ENCODE results near the gene ATP8B4. TPM values are rescaled to one million over a fixed set of nuclear protein-coding genes. Genes with fewer than 3 reads are reported as not detected.
"Not testable (repeated sequence)": the region's sequence is repeated elsewhere in the genome, so short reads cannot be mapped to it uniquely, and the experiment has no call there.

The ATP8B4 gene
- total RNA-seq, 1 donor from 2014 or later = 9.8 TPM

- Histone ChIP-seq H3K27ac (no peak overlapping the region), H3K27me3 (no peaks in the 10 kb centered on the region), H3K9me3 (no peaks in the 10 kb centered on the region), H3K4me1 (no peaks in the 10 kb centered on the region), H3K4me3 (no peak overlapping the region), H3K36me3 (no peaks in the 10 kb centered on the region)
- TF ChIP-seq POLR2A (IDR thresholded peaks at IDR 0.05) (no peak), POLR2AphosphoS5 (IDR thresholded peaks at IDR 0.05; ENCODE audit: insufficient read depth in 1 of 2, low read depth in 1 of 2) (no peak), CTCF (IDR thresholded peaks at IDR 0.05) (no peak)
- intact Hi-C loops (cut with DNase I) = no loop called here
- no peak for DNase-seq (ENCODE audit: extremely low spot score in 2 of 2)
These were observed 140.9 kb downstream of the ATP8B4 start for GRCh38 chr15:49978121-49978520.

GRCh38 chr15:49977306-49977705 is 141.7 kb downstream of the ATP8B4 start:
- Histone ChIP-seq H3K4me3 (no peak overlapping the region), H3K36me3 (no peaks in the 10 kb centered on the region), H3K9me3 (no peaks in the 10 kb centered on the region), H3K4me1 (no peaks in the 10 kb centered on the region), H3K27me3 (no peaks in the 10 kb centered on the region), H3K27ac (no peak overlapping the region)
- no peak for DNase-seq (ENCODE audit: extremely low spot score in 2 of 2)
- intact Hi-C loops (cut with DNase I) = no loop called here
- no peak for TF ChIP-seq POLR2A (IDR thresholded peaks at IDR 0.05)
- no peak for TF ChIP-seq CTCF (IDR thresholded peaks at IDR 0.05)
- no peak for TF ChIP-seq POLR2AphosphoS5 (IDR thresholded peaks at IDR 0.05; ENCODE audit: insufficient read depth in 1 of 2, low read depth in 1 of 2)

GRCh38 chr15:49964551-49964950 is 154.5 kb downstream of the ATP8B4 start:
- DNase-seq (ENCODE audit: extremely low spot score in 2 of 2) = no peak
- TF ChIP-seq CTCF (IDR thresholded peaks at IDR 0.05) (no peak), POLR2A (IDR thresholded peaks at IDR 0.05) (no peak)
- H3K9me3 ChIP-seq = peaks cover 5% of the 10 kb centered on the region
- no peaks in the 10 kb centered on the region for H3K36me3 ChIP-seq
- no peaks in the 10 kb centered on the region for H3K27me3 ChIP-seq
- H3K4me1 ChIP-seq = no peaks in the 10 kb centered on the region
- H3K4me3 ChIP-seq = no peak overlapping the region
- H3K27ac ChIP-seq = no peak overlapping the region
- intact Hi-C loops (cut with DNase I) = no loop called here

- H3K27ac ChIP-seq = peak overlapping the region; percentile 42
- peaks cover 7% of the 10 kb centered on the region for H3K9me3 ChIP-seq
- H3K4me1 ChIP-seq = no peaks in the 10 kb centered on the region
- intact Hi-C loops (cut with DNase I) = no loop called here
- H3K36me3 ChIP-seq = no peaks in the 10 kb centered on the region
- no peak for TF ChIP-seq POLR2A (IDR thresholded peaks at IDR 0.05)
- no peak for TF ChIP-seq POLR2AphosphoS5 (IDR thresholded peaks at IDR 0.05; ENCODE audit: insufficient read depth in 1 of 2, low read depth in 1 of 2)
- TF ChIP-seq CTCF (IDR thresholded peaks at IDR 0.05) = no peak
- no peak for DNase-seq (ENCODE audit: extremely low spot score in 2 of 2)
- H3K4me3 ChIP-seq = no peak overlapping the region
- no peaks in the 10 kb centered on the region for H3K27me3 ChIP-seq
These were observed 155.0 kb downstream of the ATP8B4 start for GRCh38 chr15:49964061-49964460.

GRCh38 chr15:49963033-49963772 is 155.8 kb downstream of the ATP8B4 start:
- H3K27me3 ChIP-seq; H3K9me3 ChIP-seq; intact Hi-C loops (cut with DNase I); H3K4me1 ChIP-seq; H3K4me3 ChIP-seq; H3K36me3 ChIP-seq; DNase-seq (ENCODE audit: extremely low spot score in 2 of 2): not testable (repeated sequence)
- H3K27ac ChIP-seq = peak overlapping the region; percentile 42
